HG03439 (cell line): Measurements from ENCODE around the gene ASPSCR1.

Experiments
- ATAC-seq: cut with Tn5 transposase; IDR thresholded peaks from one replicate; pipeline ENCODE4 v1.9.1; 2021; ENCODE audit warnings: mild to moderate bottlenecking, moderate library complexity; ENCODE audit not compliant: unreplicated experiment

The ASPSCR1 gene

DNA sequence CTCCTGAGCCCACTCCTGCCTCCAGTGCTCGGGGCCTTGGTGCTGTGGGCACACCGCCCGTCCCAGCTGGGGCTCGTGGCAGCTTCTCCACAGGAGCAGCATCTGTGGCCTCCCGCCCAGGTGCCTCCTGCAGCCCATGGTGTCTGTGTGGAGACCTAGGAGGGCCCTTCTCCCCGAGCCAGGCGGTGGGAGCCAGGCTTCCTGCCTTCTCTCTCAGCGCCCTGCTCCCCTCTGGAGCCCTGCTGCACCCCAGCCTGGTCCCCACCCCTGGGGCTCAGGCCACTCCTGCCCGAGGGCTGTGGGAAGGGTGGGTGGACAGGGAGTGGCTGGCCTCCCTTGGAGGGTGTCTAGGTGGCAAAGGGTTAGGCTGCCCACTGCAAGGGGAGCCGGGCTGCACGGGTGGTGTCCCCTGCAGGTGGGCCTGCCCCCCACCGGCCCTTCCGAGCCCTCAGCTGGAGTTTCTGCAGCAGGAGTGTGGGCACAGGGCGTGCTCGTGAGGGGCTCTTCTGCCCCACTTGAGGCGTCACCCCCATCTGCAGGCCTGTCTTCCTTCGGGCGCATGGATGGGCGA lies 34.3 kb downstream of the ASPSCR1 start:
- ATAC-seq, result no peak

- ATAC-seq, result no peak
Observed at GRCh38 chr17:82012261-82012639, 34.8 kb downstream of the ASPSCR1 start.

DNA sequence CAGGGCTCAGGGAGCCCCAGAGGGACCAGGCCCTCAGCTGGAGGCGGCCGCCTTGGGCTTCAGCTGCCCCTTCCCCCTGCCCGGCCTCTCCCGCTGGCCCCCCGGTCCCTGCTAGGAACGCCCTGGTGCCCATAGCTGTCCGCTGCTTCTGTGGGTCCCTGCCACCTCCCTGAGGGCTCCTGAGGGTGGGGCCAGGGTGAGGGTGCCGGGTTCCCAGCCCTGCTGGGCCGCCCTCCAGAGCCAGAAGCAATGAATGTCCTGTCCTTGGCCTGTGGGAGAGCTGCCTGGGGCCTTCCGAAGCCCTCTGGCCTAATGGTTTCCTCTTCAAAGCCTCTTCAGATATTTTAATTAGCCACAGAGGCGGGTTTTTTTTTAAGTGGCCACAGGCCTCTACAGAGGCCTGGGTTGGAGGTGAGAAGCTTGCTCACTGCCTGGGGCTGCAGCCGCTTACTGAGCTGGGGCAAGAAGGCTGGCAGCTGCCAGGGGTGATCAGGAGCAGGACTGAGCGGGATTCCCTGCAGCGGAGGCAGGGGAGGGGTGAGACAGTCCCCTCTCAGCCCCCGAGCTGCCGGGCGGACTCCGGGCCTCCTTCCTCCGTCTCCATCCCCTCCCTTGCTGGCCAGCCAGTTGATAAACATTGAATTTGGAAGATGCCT lies 35.3 kb downstream of the ASPSCR1 start:
- ATAC-seq, result no peak

DNA sequence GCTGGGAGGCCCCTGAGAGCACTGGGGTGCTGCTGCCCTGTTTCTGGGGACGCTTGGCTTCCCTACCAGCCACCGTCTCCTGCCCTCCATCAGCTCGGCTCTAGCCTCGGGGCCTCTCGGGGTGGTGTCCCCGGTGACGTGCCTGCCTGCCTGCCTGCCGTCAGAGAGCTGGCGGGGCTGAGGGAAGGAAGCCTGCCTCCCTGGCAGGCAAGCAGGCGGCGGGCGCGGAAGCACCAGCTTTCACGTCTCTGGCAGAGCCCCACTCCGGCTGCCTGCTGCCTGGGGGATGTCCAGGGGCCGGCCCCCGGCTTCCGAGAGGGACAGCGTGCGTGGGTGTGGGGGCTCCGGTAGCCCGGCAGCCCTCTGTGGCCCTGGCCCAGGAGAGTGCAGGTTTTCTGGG lies 35.9 kb downstream of the ASPSCR1 start:
- no peak for ATAC-seq

DNA sequence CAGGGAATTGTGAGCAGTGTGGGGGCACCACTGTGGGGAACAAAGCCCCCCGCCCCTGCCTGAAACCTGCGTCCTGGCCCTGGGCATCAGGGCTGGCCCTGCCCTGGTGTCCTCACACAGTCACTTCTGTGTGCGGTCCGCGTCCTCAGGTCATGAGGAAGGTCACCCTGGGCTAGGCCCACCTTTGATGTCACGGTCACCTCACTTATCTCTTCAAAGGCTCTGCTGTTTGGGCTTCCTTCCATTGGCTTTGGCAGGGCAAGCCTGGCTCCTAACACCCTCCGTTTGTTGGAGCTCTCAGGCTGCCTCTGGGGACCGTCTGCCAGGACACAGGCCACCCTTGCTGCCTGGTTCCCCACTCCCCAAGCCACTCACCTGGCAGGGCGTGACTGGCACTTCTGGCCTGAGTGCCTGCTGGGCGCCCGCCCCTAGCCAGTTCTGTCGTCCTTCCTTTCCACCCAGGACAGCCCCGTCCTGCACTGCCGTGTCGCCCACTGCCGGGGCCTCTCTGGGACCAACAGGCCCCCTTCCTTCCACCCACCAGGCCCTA lies 36.4 kb downstream of the ASPSCR1 start:
- no peak for ATAC-seq

DNA sequence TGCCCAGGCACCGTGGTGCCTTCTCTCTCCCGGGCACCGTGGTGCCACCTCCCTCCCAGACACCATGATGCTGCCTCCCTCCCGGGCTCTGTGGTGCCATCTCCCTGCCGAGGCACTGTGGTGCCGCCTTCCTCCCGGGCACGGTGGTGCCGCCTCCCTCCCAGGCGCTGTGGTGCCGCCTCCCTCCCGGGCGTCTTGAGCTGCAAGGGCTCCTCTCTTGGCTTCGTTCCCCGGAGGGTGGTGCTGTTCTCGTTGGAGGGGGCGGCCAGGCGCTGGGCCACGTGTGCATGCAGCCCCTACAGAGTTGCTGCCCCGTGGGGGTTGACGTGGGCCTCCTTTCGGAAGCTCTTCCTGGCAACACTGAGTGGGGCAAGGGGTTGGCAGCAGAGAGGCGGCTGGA lies 37.0 kb downstream of the ASPSCR1 start:
- ATAC-seq, result no peak

- ATAC-seq, result no peak
Observed at GRCh38 chr17:82014971-82015310, 37.5 kb downstream of the ASPSCR1 start.

DNA sequence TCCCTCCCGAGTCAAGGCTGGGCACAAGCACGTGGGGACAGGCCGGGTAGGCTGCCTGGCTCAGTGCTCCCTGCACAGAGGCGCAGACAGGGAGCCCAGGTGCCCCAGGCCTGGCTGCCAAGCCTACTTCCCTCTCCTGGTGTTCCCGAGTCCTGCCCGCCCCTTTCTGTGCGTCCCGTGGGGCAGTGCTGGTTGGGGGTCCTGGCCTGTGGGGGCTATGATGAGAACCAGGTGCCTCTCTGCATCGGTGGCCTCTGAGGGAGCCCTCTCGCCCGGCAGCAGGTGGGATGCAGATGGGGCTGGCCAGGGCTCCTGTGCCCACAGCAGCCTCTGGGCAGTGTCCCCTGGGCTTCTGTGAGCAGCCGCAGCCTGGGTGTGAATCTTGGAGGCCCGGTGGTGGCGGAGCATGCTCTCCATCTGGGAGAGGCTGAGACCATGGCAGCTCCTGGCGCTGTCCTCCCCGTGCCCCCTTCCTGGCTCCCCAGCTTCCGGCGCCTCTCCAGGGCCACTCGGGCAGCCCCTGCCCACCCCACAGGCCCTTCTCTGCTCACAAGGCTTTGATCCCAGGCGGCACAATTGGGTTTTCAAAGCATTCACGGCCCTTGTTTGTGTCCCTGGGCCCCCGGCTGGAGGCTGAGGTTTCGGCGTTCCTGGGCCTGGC lies 38.0 kb downstream of the ASPSCR1 start:
- ATAC-seq, result no peak

- ATAC-seq, result no peak
Observed at GRCh38 chr17:82016061-82016874, 38.8 kb downstream of the ASPSCR1 start.

- no peak for ATAC-seq
Observed at GRCh38 chr17:82016875-82017459, 39.5 kb downstream of the ASPSCR1 start.

DNA sequence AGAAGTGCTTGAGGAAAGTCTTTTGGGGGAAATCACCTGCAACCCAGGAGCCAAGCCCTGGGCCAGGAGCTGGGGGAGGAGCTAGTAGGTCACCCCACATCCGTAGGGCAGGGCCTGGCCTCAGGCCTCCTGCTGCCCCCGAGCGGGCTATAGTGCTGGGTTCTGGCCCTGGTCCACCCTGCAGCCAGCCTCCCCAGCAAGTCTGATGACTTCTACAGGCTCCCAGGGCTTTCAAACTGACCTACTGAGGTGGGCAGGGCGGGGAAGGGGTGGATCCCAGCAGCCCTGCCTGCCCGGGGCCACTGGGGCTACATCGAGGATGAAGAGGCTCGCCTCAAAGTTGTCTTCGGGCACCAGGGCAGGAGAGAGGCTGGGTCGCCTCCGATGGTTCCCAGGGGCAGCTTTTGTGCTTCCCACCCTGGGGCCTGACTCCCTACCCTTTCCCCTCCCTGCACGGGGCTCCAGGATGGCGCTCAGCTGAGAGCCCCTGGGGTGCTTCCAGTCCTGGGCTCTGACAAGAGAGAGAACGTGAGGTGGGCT lies 40.3 kb downstream of the ASPSCR1 start:
- ATAC-seq, result no peak

GRCh38 chr17:82018152-82018988 lies 40.9 kb downstream of the ASPSCR1 start:
- no peak for ATAC-seq

DNA sequence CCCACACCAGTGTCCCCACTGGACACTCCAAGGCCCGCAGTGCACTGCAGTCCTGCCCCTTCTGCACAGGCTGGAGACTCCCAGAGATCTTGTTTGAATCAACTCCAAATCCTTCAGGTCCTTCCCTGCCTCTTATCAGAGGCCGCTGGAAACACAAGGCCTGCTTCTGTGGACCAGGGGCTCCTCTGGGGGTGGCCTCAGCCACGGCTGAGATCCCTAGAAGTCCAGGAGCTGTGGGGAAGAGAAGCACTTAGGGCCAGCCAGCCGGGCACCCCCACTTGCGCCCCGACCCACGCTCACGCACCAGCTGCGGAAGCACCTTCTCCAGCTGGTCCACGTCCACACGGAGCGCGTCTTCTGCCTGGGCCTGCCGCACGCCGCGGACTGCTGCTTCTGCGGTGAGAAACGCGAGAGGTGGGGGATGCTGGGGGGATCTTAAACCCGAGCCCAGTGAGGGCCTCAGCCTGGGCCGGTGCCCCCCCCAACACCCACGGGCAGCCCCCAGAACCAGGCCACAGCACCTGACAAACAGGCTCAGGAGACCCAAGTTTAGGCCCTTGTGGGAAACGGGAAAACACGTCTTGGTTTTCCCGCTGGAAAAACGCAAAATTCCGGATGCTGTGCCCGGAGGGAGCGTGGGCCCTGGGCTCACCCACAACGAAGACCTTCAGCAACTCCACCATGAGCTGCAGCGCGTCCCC lies 41.7 kb downstream of the ASPSCR1 start:
- ATAC-seq, result no peak

DNA sequence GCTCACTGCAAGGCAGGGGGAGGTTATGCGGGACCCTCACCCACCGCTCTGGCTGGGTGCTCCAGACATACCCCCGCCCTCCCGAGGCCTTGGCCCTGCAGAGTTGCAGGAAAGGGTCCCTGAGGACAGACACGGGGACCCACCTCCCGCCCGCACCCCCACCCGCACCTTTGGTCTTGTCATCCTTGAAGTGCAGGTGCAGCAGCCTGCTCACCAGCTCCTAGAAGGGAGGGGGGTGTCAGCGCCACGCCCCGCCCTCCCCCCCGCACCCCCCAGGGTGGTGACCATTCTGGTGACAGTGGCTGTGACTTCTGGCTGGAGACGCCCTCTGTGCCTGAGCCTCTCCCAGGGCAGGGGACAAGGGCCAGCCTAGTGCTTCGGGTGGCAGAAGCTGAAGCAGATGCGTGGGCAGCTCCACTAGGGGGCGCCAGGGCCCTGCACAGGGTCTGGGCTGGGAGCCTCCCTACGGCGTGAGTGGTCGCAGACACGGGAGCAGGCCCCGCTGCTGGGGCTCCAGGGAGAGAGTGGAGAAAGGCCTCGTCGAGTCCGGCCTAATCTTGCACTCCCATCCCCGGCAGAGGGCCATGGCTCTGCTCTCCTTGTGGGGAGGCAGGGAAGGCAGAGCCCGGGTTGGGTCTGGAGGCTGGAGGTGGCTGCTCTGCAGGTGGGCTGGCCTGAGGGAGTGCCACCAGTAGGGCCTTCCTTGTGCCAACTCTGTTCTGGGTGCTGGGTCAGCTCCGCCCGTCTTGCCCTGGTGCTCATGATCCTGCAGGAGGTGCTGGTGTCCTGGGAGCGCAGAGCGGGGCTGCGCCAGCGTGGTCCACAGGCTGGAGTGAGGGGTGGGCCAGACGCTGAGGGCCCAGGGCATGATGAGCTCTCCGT lies 42.5 kb downstream of the ASPSCR1 start:
- no peak for ATAC-seq

- ATAC-seq, result no peak
Observed at GRCh38 chr17:82020572-82021106, 43.2 kb downstream of the ASPSCR1 start.

DNA sequence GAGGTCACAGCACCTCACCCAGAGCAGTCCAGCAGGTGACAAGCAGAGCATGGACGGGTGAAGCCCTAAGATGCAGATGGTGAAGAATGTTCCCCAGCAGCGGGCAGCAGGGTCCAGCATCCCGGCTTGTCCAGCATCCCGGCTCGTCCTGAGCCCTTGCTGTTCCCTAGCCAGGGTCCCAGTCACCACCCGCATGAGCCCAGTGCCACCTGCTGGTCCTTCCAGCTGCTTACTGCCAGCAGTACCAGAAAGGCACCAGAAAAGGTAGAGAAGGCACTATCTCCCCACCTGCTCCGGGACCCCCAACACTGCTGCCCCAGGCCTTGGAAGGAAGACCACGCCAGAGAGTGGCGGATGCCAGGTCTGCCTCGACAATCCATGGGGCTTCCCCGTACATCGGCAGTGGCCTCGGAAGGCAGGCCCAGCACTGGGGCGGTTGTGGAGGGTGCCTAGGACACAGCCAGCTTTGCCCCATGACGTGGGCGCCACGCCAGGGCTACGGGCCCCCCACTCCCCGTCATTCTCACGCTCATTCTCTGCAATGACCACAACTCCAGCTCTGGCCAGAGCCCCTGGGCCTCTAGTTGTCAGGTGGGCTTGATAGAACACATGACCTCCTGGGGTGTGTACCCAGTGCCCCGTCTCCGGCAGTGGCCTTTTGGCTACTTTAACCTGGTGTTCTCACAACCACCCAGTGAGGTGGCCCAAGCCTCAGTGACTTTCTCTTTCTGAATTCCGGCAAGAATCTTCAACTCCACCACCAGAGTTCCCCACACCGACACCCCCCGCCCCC lies 43.9 kb downstream of the ASPSCR1 start:
- no peak for ATAC-seq

GRCh38 chr17:82021900-82022309 lies 44.5 kb downstream of the ASPSCR1 start:
- ATAC-seq, result no peak
